Activated naive CD8-positive, alpha-beta T cell treated with anti-CD3 and anti-CD28 coated beads, Interleukin-2, amount 50 U/mL, for 24 hours (primary cell): ENCODE measurements around the gene ARVCF.

Experiments used
- ATAC-seq: fragments of 150-1000 bp; cut with Tn5 transposase; one replicate; pipeline ENCODE4 v1.10.0; 2021
- DNase-seq: peaks from one replicate; pipeline ENCODE4 v3.0.0; 2021
- H3K27ac Mint-ChIP-seq: one replicate; pipeline ENCODE4 v1.8.0; 2021; ENCODE audit warnings: mild to moderate bottlenecking, mixed read lengths
- H3K27me3 Mint-ChIP-seq: one replicate; pipeline ENCODE4 v1.8.0; 2021; ENCODE audit warnings: mixed read lengths
- H3K36me3 Mint-ChIP-seq: one replicate; pipeline ENCODE4 v1.8.0; 2021; ENCODE audit warnings: low read depth, mixed read lengths
- H3K4me1 Mint-ChIP-seq: one replicate; pipeline ENCODE4 v1.8.0; 2021; ENCODE audit warnings: mixed read lengths
- H3K4me3 Mint-ChIP-seq: one replicate; pipeline ENCODE4 v1.8.0; 2021; ENCODE audit warnings: mild to moderate bottlenecking, moderate library complexity, mixed read lengths
- H3K9me3 Mint-ChIP-seq: one replicate; pipeline ENCODE4 v1.8.0; 2021; ENCODE audit warnings: mixed read lengths

ARVCF gene

DNA sequence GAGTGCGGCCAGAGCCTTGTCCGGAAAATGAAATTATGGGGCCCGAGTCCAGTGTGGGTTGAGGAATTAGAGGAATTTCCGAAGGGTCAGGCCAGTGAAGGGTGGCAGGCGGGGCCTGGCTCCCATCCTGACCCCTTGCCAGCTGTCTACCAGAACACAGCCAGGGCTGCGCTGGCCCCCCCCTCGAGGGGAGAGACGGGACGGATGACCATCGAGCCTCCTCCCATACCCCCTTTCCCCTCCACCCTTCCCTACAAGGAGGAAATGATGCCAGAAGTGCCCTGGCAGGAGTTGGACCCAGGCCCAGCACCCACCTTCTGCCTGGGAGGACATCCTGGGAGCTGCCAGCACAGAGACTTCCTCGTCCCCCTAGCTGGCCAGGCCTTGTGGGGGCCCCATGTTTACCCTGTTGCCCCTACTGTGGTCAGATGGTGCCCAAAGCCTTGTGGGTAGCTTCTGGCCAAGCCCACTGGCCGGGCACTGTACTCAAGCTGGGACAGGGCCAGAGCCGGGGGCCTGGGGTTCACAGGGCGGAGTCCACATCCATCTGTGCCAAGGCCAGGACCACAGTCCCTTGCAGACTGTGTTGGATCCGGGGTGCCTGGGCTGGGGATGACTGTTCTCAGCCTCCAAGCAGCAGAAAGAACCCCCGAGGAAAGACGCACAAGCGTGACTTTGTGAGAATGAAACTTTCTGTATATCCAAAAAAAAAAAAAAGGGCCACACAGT is 20.8 kb downstream of the ARVCF start:
- no peaks in the 10 kb centered on the region for H3K9me3 Mint-ChIP-seq
- H3K36me3 Mint-ChIP-seq = no peaks in the 10 kb centered on the region
- no peaks in the 10 kb centered on the region for H3K4me1 Mint-ChIP-seq
- no peak for DNase-seq
- H3K27ac Mint-ChIP-seq = no peak overlapping the region
- H3K4me3 Mint-ChIP-seq = no peak overlapping the region
- no peaks in the 10 kb centered on the region for H3K27me3 Mint-ChIP-seq
- no peak for ATAC-seq

DNA sequence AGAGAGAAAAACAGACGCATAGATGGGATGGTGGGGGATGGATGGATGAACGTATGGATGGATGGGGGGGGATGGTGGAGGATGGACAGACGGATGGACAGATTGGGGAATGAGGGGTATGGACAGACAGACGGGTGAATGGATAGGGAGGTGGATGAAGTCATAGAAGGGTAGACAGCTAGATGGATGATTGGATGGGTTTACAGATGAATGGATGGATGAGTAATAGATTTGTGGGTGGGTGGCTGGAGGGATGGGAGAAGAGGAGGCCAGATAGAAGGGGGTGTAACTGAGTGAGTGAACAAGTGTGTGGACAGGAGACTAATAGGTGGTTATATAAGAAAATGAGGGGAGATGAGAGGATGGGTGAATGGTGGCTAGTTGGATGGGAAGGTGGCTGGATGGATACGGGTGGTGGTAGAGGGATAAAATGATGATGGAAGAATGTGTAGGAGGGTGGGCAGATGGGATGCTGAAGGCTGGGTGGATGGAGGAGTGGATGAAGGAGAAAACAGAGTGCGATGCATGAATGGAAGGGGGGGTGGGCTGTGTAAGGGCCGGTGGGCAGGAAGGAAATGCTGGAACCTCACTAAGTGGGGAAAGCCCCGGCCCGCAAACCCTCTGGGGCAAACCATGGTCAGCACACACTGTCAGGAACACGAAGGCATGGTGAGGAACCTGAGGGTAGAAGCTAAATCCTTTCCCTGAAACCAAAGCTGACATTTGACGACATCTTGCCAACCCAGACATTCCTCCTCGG is 21.6 kb downstream of the ARVCF start:
- Mint-ChIP-seq H3K9me3 (no peaks in the 10 kb centered on the region), H3K4me1 (no peaks in the 10 kb centered on the region), H3K27ac (no peak overlapping the region), H3K4me3 (no peak overlapping the region), H3K36me3 (no peaks in the 10 kb centered on the region), H3K27me3 (no peaks in the 10 kb centered on the region)
- no peak for DNase-seq
- ATAC-seq = no peak

DNA sequence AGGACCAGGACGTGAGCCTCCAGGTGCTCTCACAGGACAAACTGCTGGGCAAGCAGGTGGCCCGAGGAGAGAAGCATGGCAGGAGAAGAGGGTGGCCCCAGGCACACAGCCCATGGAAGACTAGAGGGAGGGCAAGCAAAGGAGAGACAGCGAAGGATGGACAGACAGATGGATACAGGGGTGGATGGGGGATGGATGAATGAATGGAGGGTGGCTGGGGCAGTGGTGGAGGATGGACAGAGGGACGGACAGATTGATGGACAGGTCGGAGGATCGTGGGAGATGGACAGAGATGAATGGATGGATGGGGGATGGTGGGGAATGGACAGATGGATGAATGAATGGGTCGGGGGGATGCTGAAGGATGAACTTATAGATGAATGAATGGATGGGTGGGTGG is 22.7 kb downstream of the ARVCF start:
- no peak overlapping the region for H3K4me3 Mint-ChIP-seq
- no peaks in the 10 kb centered on the region for H3K9me3 Mint-ChIP-seq
- H3K36me3 Mint-ChIP-seq = no peaks in the 10 kb centered on the region

DNA sequence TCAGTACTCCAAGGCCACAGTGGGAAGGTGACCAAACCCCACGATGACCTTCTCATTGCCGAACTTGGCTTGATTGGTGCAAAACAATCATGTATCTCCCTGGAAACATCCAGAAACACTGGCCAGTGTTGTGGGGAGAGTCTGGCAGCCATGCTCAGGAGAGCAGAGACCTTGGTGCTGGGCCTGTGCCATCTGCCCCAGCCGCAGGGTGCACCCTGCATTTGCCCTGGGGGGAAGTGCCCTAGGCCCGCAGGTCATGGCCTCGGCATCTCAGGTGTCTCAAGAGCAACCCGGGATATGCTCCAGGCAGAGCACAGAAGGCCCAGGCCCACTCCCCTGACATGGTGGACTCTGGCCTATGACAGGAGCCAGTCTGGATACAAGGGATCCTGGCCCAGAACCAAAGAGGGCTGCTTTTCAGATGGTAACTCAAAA is 23.7 kb downstream of the ARVCF start:
- no peaks in the 10 kb centered on the region for H3K27me3 Mint-ChIP-seq
- no peak for DNase-seq
- H3K36me3 Mint-ChIP-seq = no peaks in the 10 kb centered on the region
- H3K27ac Mint-ChIP-seq = no peak overlapping the region
- ATAC-seq = no peak
- no peak overlapping the region for H3K4me3 Mint-ChIP-seq
- no peaks in the 10 kb centered on the region for H3K4me1 Mint-ChIP-seq
- no peaks in the 10 kb centered on the region for H3K9me3 Mint-ChIP-seq

More for the DNA sequence above, 22.7 kb downstream of the ARVCF start:
- no peaks in the 10 kb centered on the region for H3K4me1 Mint-ChIP-seq
- no peaks in the 10 kb centered on the region for H3K27me3 Mint-ChIP-seq
- ATAC-seq (no peak), DNase-seq (no peak)
- H3K27ac Mint-ChIP-seq = no peak overlapping the region

DNA sequence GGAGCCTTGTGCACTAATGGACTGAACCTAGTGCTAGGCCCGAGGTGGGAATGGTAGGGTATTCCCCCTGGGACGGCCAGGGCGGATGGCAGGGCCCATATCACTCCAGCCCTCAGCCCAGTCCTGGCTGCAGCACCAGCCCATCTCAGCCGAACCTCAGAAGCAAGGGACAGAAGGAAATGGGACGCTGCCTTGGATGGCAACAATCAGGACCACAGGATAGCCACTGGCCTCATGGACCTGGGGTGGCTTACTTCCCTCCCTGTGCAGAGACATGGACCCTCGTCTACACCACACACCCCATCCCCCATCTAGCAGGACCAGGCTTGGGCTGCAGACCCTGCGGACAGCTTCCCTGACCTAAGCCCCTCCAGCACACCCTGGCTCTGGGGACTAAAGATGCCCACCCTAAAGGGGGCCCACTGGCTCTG is 24.1 kb downstream of the ARVCF start:
- no peak for ATAC-seq
- H3K36me3 Mint-ChIP-seq = no peaks in the 10 kb centered on the region

DNA sequence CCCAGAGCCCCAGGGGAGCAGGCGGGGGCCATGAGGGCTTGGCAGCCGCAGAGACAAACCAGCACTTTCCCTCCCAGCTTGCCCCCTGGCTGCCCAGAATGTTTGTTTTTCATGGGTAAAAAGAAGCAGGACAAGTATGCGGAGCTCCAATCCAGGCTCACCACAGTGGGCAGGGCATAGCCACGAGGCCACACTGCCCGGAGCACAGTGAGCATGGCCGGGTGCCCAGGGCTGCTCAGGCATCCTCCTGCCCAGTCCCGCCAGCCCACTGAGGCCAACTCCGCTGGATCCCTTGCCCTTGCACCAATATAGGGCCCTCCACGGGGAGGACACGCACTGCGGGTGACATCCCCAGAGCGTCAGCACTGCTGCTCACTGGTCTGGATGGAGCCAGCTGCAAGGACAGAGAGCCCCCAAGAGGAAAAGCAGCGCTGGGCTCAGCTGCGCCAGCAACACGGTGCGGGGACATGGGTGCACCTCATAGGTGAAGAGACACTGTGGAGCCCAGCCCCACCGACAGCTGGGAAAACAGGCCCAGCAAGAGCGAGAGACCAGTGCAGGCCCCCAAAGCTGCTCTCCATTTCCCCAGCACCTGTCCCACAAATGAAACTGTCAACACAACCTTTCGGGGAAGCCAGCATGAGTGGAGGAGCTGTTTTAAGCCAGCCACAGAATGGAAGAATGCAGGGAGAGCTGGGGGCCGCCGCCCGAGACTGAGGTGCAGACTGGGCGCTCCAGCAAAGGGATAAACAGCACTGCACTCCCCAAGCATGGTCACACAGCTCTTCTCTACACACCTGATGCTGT is 24.8 kb downstream of the ARVCF start:
- Mint-ChIP-seq H3K27ac (no peak overlapping the region), H3K9me3 (no peaks in the 10 kb centered on the region), H3K36me3 (no peaks in the 10 kb centered on the region), H3K4me3 (no peak overlapping the region), H3K27me3 (no peaks in the 10 kb centered on the region), H3K4me1 (no peaks in the 10 kb centered on the region)
- ATAC-seq = no peak
- DNase-seq = no peak

More for the DNA sequence above, 24.1 kb downstream of the ARVCF start:
- Mint-ChIP-seq H3K4me3 (no peak overlapping the region), H3K4me1 (no peaks in the 10 kb centered on the region), H3K27ac (no peak overlapping the region), H3K27me3 (no peaks in the 10 kb centered on the region), H3K9me3 (no peaks in the 10 kb centered on the region)
- DNase-seq = no peak

DNA sequence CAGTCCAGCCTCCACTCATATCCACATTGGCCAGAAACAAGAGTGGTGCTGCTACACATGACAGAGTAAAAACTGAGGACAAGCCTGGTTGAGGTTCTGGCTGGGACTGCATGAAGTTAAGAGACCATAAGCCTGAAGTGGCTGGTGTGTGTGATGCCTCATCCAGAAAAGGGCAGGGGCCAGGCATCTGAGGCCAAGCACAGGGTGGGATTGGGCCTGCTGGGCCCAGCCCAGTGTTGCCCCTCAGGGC is 25.3 kb downstream of the ARVCF start:
- Mint-ChIP-seq H3K4me1 (peaks cover 2% of the 10 kb centered on the region), H3K9me3 (no peaks in the 10 kb centered on the region), H3K27me3 (no peaks in the 10 kb centered on the region), H3K36me3 (no peaks in the 10 kb centered on the region), H3K4me3 (no peak overlapping the region), H3K27ac (no peak overlapping the region)
- ATAC-seq (no peak), DNase-seq (no peak)

DNA sequence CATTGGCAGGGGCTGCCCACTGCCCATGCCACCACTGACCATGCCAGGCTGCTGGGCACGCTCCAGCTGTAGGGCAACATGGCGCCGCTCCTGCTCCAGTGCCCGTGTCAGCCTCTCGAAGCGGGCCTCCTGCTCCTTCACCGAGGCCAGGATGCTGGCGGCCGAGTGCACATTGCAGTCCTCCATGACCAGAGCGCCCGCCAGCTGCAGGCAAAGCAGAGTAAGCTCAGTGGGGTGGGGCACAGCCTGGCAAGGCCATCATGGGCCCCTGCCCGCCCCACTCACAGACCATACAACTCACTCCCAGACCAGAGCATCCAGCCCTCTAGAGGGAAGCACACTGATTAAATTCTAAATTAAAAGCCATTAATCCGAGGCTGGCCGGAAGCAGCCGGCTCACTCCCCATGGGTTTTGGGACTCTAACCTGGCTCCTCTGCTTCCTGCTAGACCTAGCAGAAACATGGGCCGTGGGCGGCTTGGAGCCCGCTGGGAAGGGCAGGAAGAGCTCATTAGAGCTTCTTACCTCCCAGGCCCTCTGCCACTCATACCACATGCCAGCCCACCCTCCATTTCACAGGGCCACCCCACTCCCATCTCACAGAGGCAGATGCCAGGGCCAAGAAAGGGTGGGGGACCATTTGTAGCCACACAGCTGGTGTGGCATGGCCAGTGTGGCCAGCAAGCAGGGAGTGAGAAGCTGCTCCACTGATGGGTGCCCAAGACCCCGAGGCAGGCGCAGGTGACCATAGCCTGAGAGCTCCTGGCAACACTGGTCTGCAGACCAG is 25.8 kb downstream of the ARVCF start:
- Mint-ChIP-seq H3K9me3 (no peaks in the 10 kb centered on the region), H3K4me3 (no peak overlapping the region), H3K27me3 (no peaks in the 10 kb centered on the region), H3K27ac (no peak overlapping the region), H3K36me3 (no peaks in the 10 kb centered on the region), H3K4me1 (peaks cover 4% of the 10 kb centered on the region)
- DNase-seq (no peak), ATAC-seq (no peak)

DNA sequence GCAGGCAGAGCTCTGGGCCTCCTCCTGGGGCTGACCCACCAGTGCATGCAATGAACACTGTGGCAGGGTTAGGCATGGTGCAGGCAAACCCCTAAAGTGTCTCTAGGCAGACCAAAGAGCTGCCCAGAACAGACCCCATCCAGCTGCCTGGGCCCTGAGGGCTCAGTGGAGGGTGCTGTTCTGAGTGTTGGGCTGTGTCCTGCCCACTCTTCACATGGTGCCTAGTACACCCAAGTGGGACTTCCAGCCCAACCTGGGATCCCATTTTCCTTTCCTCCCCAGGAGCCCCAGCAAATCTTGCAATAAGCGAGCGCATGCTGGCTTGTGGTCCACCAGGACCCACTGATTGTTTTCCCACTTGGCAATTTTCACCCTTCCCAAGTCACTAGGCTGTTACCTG is 26.4 kb downstream of the ARVCF start:
- peaks cover 4% of the 10 kb centered on the region for H3K4me1 Mint-ChIP-seq
- H3K27me3 Mint-ChIP-seq = peaks cover 2% of the 10 kb centered on the region
- no peaks in the 10 kb centered on the region for H3K36me3 Mint-ChIP-seq
- DNase-seq = no peak
- H3K27ac Mint-ChIP-seq = no peak overlapping the region
- H3K9me3 Mint-ChIP-seq = no peaks in the 10 kb centered on the region
- no peak for ATAC-seq
- no peak overlapping the region for H3K4me3 Mint-ChIP-seq

DNA sequence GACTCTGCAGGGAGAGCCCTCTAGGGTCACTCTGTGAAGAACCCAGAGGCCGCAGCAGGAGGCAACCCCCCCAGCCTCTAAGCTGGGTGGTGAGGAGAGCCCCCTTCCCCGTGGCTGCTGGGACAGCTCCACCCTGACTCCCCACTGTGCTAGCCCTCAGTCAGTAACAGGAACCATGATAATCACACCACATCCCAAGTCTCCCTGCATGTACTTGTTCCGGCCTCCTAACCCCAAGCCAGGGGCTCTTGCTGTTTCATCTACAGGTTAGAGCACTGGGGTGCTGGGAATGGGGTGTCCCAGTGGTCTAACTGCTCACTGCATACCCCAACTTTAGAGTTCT is 26.9 kb downstream of the ARVCF start:
- Mint-ChIP-seq H3K9me3 (no peaks in the 10 kb centered on the region), H3K27me3 (peaks cover 2% of the 10 kb centered on the region), H3K4me1 (peaks cover 4% of the 10 kb centered on the region), H3K4me3 (no peak overlapping the region), H3K27ac (no peak overlapping the region), H3K36me3 (no peaks in the 10 kb centered on the region)
- no peak for ATAC-seq
- no peak for DNase-seq

DNA sequence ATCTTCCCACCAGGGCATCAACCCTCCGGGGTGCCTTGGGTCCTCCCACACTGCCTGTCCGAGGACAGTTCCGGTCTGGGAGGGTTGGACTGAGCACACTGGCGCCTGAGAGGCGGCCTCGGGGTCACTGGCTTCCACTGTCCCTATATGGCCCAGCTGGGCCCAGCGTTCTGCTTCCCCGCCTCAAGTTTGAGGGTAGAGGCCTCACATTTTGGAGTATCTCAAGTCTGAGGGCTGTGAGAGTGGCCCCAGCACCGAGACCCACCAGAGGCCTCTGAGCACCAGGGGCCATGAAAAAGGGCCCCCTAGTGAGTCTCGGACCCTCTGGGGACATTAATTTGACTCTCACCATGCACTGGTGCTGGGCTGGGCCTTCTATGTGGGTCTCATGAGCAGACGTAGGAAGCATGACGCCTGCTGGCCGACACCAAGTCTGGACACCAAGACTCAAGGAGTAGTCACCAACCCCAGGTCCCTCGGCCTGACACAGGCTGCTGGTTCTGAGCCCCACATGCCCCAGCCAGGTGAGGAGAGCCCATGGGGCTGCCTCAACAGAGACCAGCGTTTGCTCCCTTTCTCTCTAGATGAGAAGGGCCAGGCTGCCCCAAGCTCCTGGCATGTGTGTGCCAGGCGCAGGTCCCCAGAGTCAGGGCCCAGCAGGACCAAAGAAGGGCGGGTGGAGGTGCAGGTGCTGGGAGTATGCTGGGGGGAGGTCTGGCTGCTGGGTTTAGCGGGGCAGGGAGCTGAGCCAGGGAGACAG is 27.5 kb downstream of the ARVCF start:
- peaks cover 2% of the 10 kb centered on the region for H3K27me3 Mint-ChIP-seq
- H3K4me1 Mint-ChIP-seq = peaks cover 4% of the 10 kb centered on the region
- H3K36me3 Mint-ChIP-seq = no peaks in the 10 kb centered on the region
- no peaks in the 10 kb centered on the region for H3K9me3 Mint-ChIP-seq
- no peak for DNase-seq
- ATAC-seq = no peak
- no peak overlapping the region for H3K4me3 Mint-ChIP-seq
- no peak overlapping the region for H3K27ac Mint-ChIP-seq

DNA sequence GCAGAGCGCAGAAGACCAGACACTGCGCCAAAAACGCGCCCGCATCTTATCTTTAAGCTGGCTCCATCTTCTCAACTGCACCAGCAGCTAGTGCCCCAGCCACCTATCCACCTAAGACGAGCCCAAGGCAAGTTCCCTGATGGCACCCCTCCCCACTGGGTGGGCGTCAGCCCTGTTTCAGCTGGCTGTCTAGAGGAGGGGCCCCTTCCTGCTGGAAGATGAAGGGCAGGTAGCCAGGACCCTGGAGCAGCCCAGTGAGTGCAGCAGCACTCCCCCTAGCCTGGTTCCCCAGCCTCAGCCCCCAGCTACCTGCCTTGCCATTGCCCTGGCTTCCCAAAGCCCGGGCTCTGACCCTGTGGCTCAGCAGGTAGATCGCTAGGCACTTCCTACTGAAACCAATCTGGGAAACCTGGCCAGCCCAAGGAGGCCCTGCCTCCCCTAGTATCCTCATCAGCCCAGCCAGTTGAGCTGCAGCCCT is 28.3 kb downstream of the ARVCF start:
- H3K4me3 Mint-ChIP-seq = no peak overlapping the region
- peaks cover 4% of the 10 kb centered on the region for H3K4me1 Mint-ChIP-seq
- DNase-seq (no peak), ATAC-seq (no peak)
- H3K27ac Mint-ChIP-seq = no peak overlapping the region
- H3K27me3 Mint-ChIP-seq = peaks cover 2% of the 10 kb centered on the region
- H3K36me3 Mint-ChIP-seq = no peaks in the 10 kb centered on the region
- H3K9me3 Mint-ChIP-seq = no peaks in the 10 kb centered on the region

DNA sequence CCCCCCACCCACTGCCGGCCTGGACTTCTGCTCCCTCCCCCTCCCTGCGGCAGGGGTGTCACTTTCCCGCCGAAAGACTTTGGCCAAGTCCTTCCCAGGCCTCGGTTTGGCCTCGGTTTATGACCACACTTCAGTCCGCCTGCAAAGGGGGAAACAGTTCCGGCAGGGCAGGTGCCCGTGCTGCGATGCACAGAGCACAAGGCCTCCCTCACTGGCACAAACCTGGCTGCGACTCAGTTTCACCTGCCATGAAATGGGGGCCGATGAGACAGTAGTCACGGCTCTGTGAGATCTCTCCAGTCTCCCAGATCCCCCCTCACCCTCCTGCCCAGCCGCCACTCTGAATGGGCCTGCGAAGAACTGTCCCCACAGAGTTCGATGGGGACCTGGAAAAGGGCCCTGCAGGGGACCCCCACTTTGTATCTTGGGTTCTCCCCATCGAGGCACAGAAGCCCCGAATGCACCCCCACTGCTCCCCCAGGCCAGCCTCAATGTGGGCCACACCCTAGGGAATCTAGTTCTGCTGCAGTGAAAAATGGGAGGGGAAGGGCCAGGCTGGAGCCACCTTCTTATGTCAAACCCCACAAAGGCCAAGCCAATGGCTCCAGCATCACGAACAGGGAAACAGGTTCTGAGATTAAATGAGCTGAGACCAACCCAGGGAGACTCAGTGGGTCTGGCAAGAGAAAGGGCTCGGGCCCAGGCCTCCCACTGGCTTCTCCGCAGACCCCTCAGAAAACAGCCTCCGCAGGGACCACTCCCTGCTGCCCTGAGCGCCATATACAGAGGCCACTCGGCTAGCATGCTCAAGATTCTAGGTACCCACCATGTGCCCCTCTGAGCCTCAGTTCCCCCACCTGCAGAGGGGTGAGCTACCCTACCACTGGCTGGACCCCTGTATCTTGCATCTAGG is 29.0 kb downstream of the ARVCF start:
- Mint-ChIP-seq H3K4me3 (peak overlapping the region; percentile 17), H3K36me3 (no peaks in the 10 kb centered on the region), H3K9me3 (no peaks in the 10 kb centered on the region), H3K4me1 (peaks cover 4% of the 10 kb centered on the region), H3K27ac (no peak overlapping the region), H3K27me3 (peaks cover 2% of the 10 kb centered on the region)
- DNase-seq (no peak), ATAC-seq (no peak)
